Body of pancreas (tissue), 4 donors: ENCODE results near the gene PTPRN2. TPM values are rescaled to one million over a fixed set of nuclear protein-coding genes. Genes with fewer than 3 reads are reported as not detected.

ENCODE experiments used
- ATAC-seq: fragments of 150-250 bp; one replicate; pipeline ENCODE4 v1.9.1; 2016
- DNase-seq, 4 donors: peaks; one replicate each; pipeline ENCODE4 v3.0.0-alpha.2; 2019
- H3K27ac ChIP-seq, 4 donors: fragments of 200-600 bp; sonication (generic); 1 replicate in 3 of 4; 2 replicates in 1 of 4; pipeline versions ENCODE4 v1.5.1 to v1.6.1; 2016 to 2019; ENCODE audit warnings: mild to moderate bottlenecking in 1 of 4, mixed read lengths in 1 of 4, moderate library complexity in 1 of 4
- H3K27me3 ChIP-seq, 2 donors: fragments of 200-600 bp; sonication (generic); one replicate each; pipeline ENCODE4 v1.6.0; 2016; ENCODE audit warnings: mild to moderate bottlenecking in 1 of 2
- H3K36me3 ChIP-seq, 2 donors: fragments of 200-600 bp; sonication (generic); replicated peaks in 1 of 2; 2 replicates each; pipeline ENCODE4 v1.5.1; 2016; ENCODE audit warnings: low read depth in 2 of 2; ENCODE audit not compliant: insufficient read depth in 1 of 2
- H3K4me1 ChIP-seq: fragments of 200-600 bp; sonication (generic); one replicate; pipeline ENCODE4 v1.6.0; 2016
- H3K4me3 ChIP-seq, 2 donors: fragments of 200-600 bp; sonication (generic); 1 replicate in 1 of 2; 2 replicates in 1 of 2; pipeline ENCODE4 v1.5.1; 2016 to 2019
- H3K9me3 ChIP-seq, 3 donors: fragments of 200-600 bp; sonication (generic); 1 replicate in 2 of 3; 2 replicates in 1 of 3; pipeline ENCODE4 v1.5.1; 2016
- CTCF ChIP-seq, 7 experiments: fragments of 450-650 bp in 4 of 7; fragments of 200-600 bp in 3 of 7; sonication (generic) in 3 of 7; IDR thresholded peaks; one replicate each; pipeline ENCODE4 v1.5.1; 2016 to 2019; ENCODE audit warnings: antibody characterized with exemption in 7 of 7
- POLR2A ChIP-seq, 3 donors: fragments of 450-650 bp; IDR thresholded peaks; one replicate each; pipeline ENCODE4 v1.6.1; 2016; ENCODE audit warnings: antibody characterized with exemption in 3 of 3, mild to moderate bottlenecking in 2 of 3
- WGBS, 2 donors: methylation state at CpG; one replicate each; pipeline ENCODE4 v1.1.5; 2017; 5-methylcytosine and 5-hydroxymethylcytosine counted together
- intact Hi-C: fragments of 100-400 bp; cut with DNase I; formaldehyde crosslinking; loops from one replicate; pipeline ENCODE4 v1.15.1; 2023
- total RNA-seq, 2 donors: library from RNA; depleted of rRNA; stranded (reverse); fragments of >200 nt; gene quantifications; one replicate each; pipeline ENCODE4 v1.1.0, GENCODE V29; 2016

The PTPRN2 gene
- total RNA-seq, 2 donors from 2014 or later, result 31.6 to 76.1 TPM

- TF ChIP-seq POLR2A (IDR thresholded peaks at IDR 0.05) (no peak), CTCF (IDR thresholded peaks at IDR 0.05) (no peak)
- Histone ChIP-seq H3K27ac (no peak overlapping the region), H3K36me3 (no peaks in the 10 kb centered on the region), H3K4me1 (no peaks in the 10 kb centered on the region), H3K9me3 (no peaks in the 10 kb centered on the region), H3K27me3 (no peaks in the 10 kb centered on the region), H3K4me3 (no peak overlapping the region)
- ATAC-seq (no peak), DNase-seq (no peak)
- 81 to 83% methylated on average over 18 to 20 of the region's 20 CpGs for WGBS, 2 donors
- intact Hi-C loops, result no loop called here
Measured at GRCh38 chr7:158479021-158479663, 108.5 kb downstream of the PTPRN2 start.

DNA sequence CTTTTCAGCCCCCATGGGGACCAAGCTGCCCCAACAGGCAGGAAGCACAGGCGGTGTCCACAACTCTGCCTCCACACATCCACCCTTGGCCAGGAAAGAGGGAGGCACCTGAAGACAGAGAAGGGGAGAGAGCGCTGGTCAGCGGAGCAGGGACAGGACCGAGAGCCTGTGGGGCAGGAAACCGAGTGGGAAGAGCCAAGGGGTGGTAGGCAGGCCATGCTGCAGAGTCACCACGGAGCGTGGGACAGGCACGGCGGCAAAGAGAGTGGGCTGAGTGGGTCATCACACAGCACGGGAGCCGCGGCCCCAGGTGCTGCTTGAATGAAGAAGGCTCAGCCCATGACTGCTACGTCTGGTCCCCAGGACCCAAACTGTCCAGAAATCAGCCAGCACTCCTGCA lies 109.8 kb downstream of the PTPRN2 start:
- H3K27ac ChIP-seq, result no peak overlapping the region
- no peaks in the 10 kb centered on the region for H3K36me3 ChIP-seq
- ATAC-seq, result no peak
- H3K9me3 ChIP-seq, result no peaks in the 10 kb centered on the region
- H3K4me3 ChIP-seq, result no peak overlapping the region
- intact Hi-C loops, result no loop called here
- no peaks in the 10 kb centered on the region for H3K27me3 ChIP-seq
- DNase-seq, result no peak
- 84 to 89% methylated on average over 13 of the region's 13 CpGs for WGBS, 2 donors
- no peaks in the 10 kb centered on the region for H3K4me1 ChIP-seq
- TF ChIP-seq POLR2A (IDR thresholded peaks at IDR 0.05) (no peak), CTCF (IDR thresholded peaks at IDR 0.05) (no peak)

DNA sequence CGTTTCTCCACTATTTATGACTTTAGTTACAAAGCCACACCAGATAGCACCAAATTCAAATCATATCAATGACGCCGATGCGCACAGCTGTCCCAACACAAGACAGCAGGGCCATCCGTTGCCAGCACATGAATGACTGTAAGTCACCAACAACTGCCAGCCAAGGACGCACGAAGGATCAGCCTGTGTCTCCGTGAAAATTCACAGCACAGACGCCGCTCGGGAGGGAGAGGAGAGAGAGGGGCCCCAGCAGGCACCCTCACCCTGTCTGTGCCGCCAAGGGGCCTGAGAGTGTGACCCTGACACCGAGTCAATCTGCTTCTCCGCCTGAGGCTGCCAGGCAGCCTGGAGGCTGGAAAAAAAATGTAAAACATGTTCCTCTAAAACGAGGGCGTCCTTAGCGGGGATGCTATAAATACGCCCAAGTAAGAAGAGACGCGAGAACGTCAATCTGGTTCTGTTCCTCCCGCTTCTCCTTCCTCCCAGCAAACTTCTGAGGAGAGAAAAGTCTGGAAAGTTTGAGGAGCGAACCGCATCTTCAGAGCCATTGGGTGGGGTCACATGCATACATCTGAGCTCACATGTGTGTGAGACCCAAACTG lies 111.2 kb downstream of the PTPRN2 start:
- ATAC-seq (no peak), DNase-seq (no peak)
- Histone ChIP-seq H3K4me3 (no peak overlapping the region), H3K9me3 (no peaks in the 10 kb centered on the region), H3K36me3 (no peaks in the 10 kb centered on the region), H3K27ac (no peak overlapping the region), H3K4me1 (no peaks in the 10 kb centered on the region), H3K27me3 (no peaks in the 10 kb centered on the region)
- intact Hi-C loops, result no loop called here
- 82 to 86% methylated on average over 23 of the region's 24 CpGs for WGBS, 2 donors
- TF ChIP-seq POLR2A (IDR thresholded peaks at IDR 0.05), result no peak
- no peak for TF ChIP-seq CTCF (IDR thresholded peaks at IDR 0.05)

DNA sequence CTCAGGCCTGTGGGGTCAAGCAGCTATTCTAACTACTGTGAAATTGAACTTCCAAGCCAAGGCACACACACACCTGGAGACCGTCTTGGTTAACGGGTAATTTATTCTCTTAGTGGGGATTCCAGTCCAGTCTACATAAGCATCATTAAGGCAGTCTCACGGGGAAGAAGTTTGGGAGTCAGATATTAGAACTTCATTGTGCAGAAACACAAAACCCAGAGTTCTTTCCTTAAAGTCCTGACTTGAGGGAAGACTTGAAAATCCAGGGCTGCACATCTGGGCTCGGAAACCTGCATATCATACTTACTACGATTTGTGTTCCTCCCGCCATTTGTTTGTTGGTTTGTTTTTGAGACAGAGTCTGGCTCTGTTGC lies 112.0 kb downstream of the PTPRN2 start:
- WGBS, 2 donors, result 87 to 90% methylated on average over 6 of the region's 6 CpGs
- intact Hi-C loops, result no loop called here
- H3K4me1 ChIP-seq, result no peaks in the 10 kb centered on the region
- H3K9me3 ChIP-seq, result no peaks in the 10 kb centered on the region
- H3K4me3 ChIP-seq, result no peak overlapping the region
- H3K36me3 ChIP-seq, result no peaks in the 10 kb centered on the region
- no peak overlapping the region for H3K27ac ChIP-seq
- no peak for ATAC-seq
- no peaks in the 10 kb centered on the region for H3K27me3 ChIP-seq
- no peak for TF ChIP-seq CTCF (IDR thresholded peaks at IDR 0.05)
- no peak for TF ChIP-seq POLR2A (IDR thresholded peaks at IDR 0.05)
- DNase-seq, result no peak
